GM12878 (cell line): Measurements from ENCODE around the gene PMF1. TPM values are rescaled to one million over a fixed set of nuclear protein-coding genes. Genes with fewer than 3 reads are reported as not detected.

Experiments used
- ATAC-seq: fragments of 200-7000 bp; cut with Tn5 transposase; 3 replicates; pipeline ENCODE4 v1.9.1; 2020; ENCODE audit warnings: mild to moderate bottlenecking, moderate library complexity
- BruUV-seq: library from RNA; stranded (reverse); fragments of 400-500 nt; replicated peaks from 2 replicates; lab custom pipeline; 2021; lab: Mats Ljungman, UMichigan
- CTCF ChIA-PET: fragments of 300-600 bp; sonication (Branson Sonifier 250); formaldehyde crosslinking; extraction: SDS; loops from one replicate; lab custom pipeline; 2021; ENCODE audit warnings: inconsistent platforms; lab: Yijun Ruan, JAX
- POLR2A ChIA-PET: fragments of 350-600 bp; formaldehyde crosslinking; extraction: SDS; loops from one replicate; lab custom pipeline; 2021; ENCODE audit warnings: inconsistent platforms; lab: Charles Lee
- RAD21 ChIA-PET: fragments of 300-600 bp; sonication (Branson Sonifier 250); formaldehyde crosslinking; loops from one replicate; lab custom pipeline; 2023; ENCODE audit warnings: antibody characterized with exemption; ENCODE audit not compliant: unreplicated experiment; lab: Charles Lee
- SMC1A ChIA-PET: fragments of 300-600 bp; sonication (Branson Sonifier 250); formaldehyde crosslinking; loops from one replicate; lab custom pipeline; 2023; ENCODE audit not compliant: unreplicated experiment, uncharacterized antibody; lab: Charles Lee
- DNase-seq: peaks from one replicate; pipeline ENCODE4 v3.0.0-alpha.2; 2011; ENCODE audit warnings: low read depth, low spot score
- FAIRE-seq: peaks from 3 replicates; lab custom pipeline; 2011; peaks lifted over from hg19 to GRCh38; lab: Jason Lieb, UNC
- H2AFZ ChIP-seq: 2 replicates; pipeline ENCODE4 v1.6.0; 2011; ENCODE audit warnings: low read depth, low read length, control low read depth; ENCODE audit not compliant: control insufficient read depth
- H3K27ac ChIP-seq: 2 replicates; pipeline ENCODE4 v1.5.1; 2011; ENCODE audit warnings: control low read depth; ENCODE audit not compliant: control insufficient read depth, insufficient read depth
- H3K27me3 ChIP-seq, 2 experiments: replicated peaks in 1 of 2; 2 replicates each; pipeline versions ENCODE4 v1.6.0 to v1.6.1; 2011; ENCODE audit warnings: low read length in 1 of 2; ENCODE audit not compliant: control insufficient read depth in 2 of 2, insufficient read depth in 2 of 2
- H3K36me3 ChIP-seq, 2 experiments: 2 replicates each; pipeline ENCODE4 v1.5.1; 2011; ENCODE audit warnings: low read length in 1 of 2; ENCODE audit not compliant: control insufficient read depth in 2 of 2, insufficient read depth in 2 of 2
- H3K4me1 ChIP-seq: 2 replicates; pipeline ENCODE4 v1.6.1; 2011; ENCODE audit warnings: mild to moderate bottlenecking, low read length, moderate library complexity, mixed read lengths; ENCODE audit not compliant: control insufficient read depth, insufficient read depth
- H3K4me2 ChIP-seq: 2 replicates; pipeline ENCODE4 v1.6.0; 2011; ENCODE audit warnings: control low read depth; ENCODE audit not compliant: control insufficient read depth, insufficient read depth
- H3K4me3 ChIP-seq: fragments of 200-600 bp; sonication (generic); 2 replicates; pipeline ENCODE4 v1.5.1; 2016
- H3K79me2 ChIP-seq: 2 replicates; pipeline ENCODE4 v1.6.0; 2011; ENCODE audit warnings: low read length; ENCODE audit not compliant: control insufficient read depth, insufficient read depth
- H3K9ac ChIP-seq: 2 replicates; pipeline ENCODE4 v1.8.0; 2011; ENCODE audit warnings: low read length, control low read depth, mixed read lengths; ENCODE audit not compliant: control insufficient read depth, insufficient read depth
- H3K9me3 ChIP-seq: replicated peaks from 3 replicates; pipeline ENCODE4 v1.5.1; 2011; ENCODE audit warnings: mild to moderate bottlenecking, low read length; ENCODE audit not compliant: control insufficient read depth, insufficient read depth
- H4K20me1 ChIP-seq: 2 replicates; pipeline ENCODE4 v1.6.0; 2011; ENCODE audit not compliant: control insufficient read depth, insufficient read depth
- ATF3 ChIP-seq: IDR thresholded peaks from 2 replicates; pipeline ENCODE4 v1.6.1; 2011; ENCODE audit warnings: low read depth, mild to moderate bottlenecking, low read length, moderate library complexity, borderline replicate concordance; ENCODE audit errors: extremely low read depth
- CBX5 ChIP-seq: sonication (generic); IDR thresholded peaks from 2 replicates; pipeline ENCODE4 v1.6.1; 2016; ENCODE audit warnings: low read depth, moderate library complexity, mild to moderate bottlenecking, inconsistent platforms
- CREB1 ChIP-seq: IDR thresholded peaks from 2 replicates; pipeline ENCODE4 v1.6.1; 2012; ENCODE audit warnings: low read depth, mild to moderate bottlenecking, inconsistent platforms
- KLF5 ChIP-seq: fragments of 450-650 bp; IDR thresholded peaks from 2 replicates; pipeline ENCODE4 v1.6.1; 2014; ENCODE audit warnings: mild to moderate bottlenecking; ENCODE audit not compliant: partially characterized antibody
- LARP7 ChIP-seq: fragments of 450-650 bp; IDR thresholded peaks from 2 replicates; pipeline ENCODE4 v1.6.1; 2017; ENCODE audit warnings: mild to moderate bottlenecking
- NR2C2 ChIP-seq: IDR thresholded peaks from 2 replicates; pipeline ENCODE4 v1.6.1; 2011; ENCODE audit warnings: borderline replicate concordance, low read depth; ENCODE audit not compliant: control insufficient read depth, insufficient read length
- POLR2AphosphoS5 ChIP-seq: IDR thresholded peaks from 2 replicates; pipeline ENCODE4 v1.6.1; 2011; ENCODE audit warnings: mild to moderate bottlenecking, low read length, inconsistent platforms
- SREBF1 ChIP-seq: IDR thresholded peaks from 2 replicates; pipeline ENCODE4 v1.6.1; 2012; ENCODE audit warnings: mild to moderate bottlenecking, low read length
- ZNF274 ChIP-seq: IDR thresholded peaks from one replicate; pipeline ENCODE4 v1.8.0; 2011; ENCODE audit not compliant: insufficient read length, insufficient read depth
- ZNF687 ChIP-seq: fragments of 450-650 bp; IDR thresholded peaks from 2 replicates; pipeline ENCODE4 v1.6.1; 2017; ENCODE audit warnings: mild to moderate bottlenecking, moderate library complexity
- WGBS: methylation state at CpG from one replicate; pipeline ENCODE4 v1.1.6; 2016; ENCODE audit warnings: low lambda C conversion rate; ENCODE audit not compliant: insufficient replicate concordance, insufficient coverage; ENCODE audit errors: missing lambda C conversion rate; 5-methylcytosine and 5-hydroxymethylcytosine counted together
- in situ Hi-C: fragments of 300-500 bp; cut with MboI; formaldehyde crosslinking; loops from 9 replicates; pipeline ENCODE4 v1.14.3; 2018; ENCODE audit warnings: mixed read lengths
- intact Hi-C: fragments of 100-400 bp; cut with micrococcal nuclease; formaldehyde crosslinking; loops from one replicate; pipeline ENCODE4 v1.14.2; 2022; ENCODE audit not compliant: unreplicated experiment
- polyA plus RNA-seq, 11 experiments: library from polyadenylated mRNA; depleted of rRNA in 4 of 11; unstranded in 6 of 11; stranded (reverse) in 5 of 11; fragments of >200 nt; fragmentation: Nextera tagmentation in 4 of 11; fragmentation: Illumina TruSeq in 1 of 11; extraction: Ambion mirVana in 4 of 11; extraction: Trizol in 1 of 11; gene quantifications; 1 replicate in 1 of 11; 2 replicates in 10 of 11; pipeline versions ENCODE4 v1.2.1 to v1.2.3, GENCODE V29; 2011 to 2016; ENCODE audit warnings: inconsistent platforms in 2 of 11, missing spikeins in 2 of 11, low read depth in 1 of 11
- total RNA-seq, 4 experiments: library from RNA; depleted of rRNA in 3 of 4; stranded (reverse); fragments of >200 nt in 3 of 4; fragmentation: Illumina TruSeq in 1 of 4; extraction: Trizol in 1 of 4; gene quantifications; 2 replicates each; pipeline versions ENCODE4 v1.2.1 to v1.2.3, GENCODE V29; 2013 to 2021

Gene PMF1
- total and polyA plus RNA-seq, 10 of the 15 experiments (the other 5 are each of a cell fraction or from before 2014, with no cell fraction given) = 6.7 to 105 (median 67.3) TPM

GRCh38 chr1:156283521-156283920, 70.7 kb downstream of the PMF1 start:
- ChIA-PET CTCF (interaction anchor here (1.0 to 7.1 kb wide), 19 partner anchors 10 to 400 kb away, joined by 3 to 58 read pairs (median 4); partner anchors contain the start of genes GLMP and UBQLN4), SMC1A (interaction anchor here (0.9 to 4.7 kb wide), 17 partner anchors 9 to 218 kb away, joined by 3 to 39 read pairs (median 4); partner anchors contain the start of genes CCT3, GLMP and TSACC), POLR2A (interaction anchor here (0.6 to 2.8 kb wide), 15 partner anchors 9 to 433 kb away, joined by 3 to 13 read pairs (median 4); partner anchors contain the start of genes CCT3, GLMP, NAXE and PMF1), RAD21 (interaction anchor here (0.7 to 2.3 kb wide), 11 partner anchors 10 to 174 kb away, joined by 3 to 16 read pairs (median 4); partner anchors contain the start of genes CCT3, GLMP, PMF1 and TSACC)
- peak overlapping the region; percentile 84 for H3K4me2 ChIP-seq
- H3K4me1 ChIP-seq = peaks cover 15% of the 10 kb centered on the region; the same call in 1 of the 2 replicates
- peak overlapping the region; percentile 98 for H2AFZ ChIP-seq
- no peaks in the 10 kb centered on the region for H3K27me3 ChIP-seq
- H3K27ac ChIP-seq = peak overlapping the region; percentile 86
- DNase-seq (no peak), ATAC-seq (no peak), FAIRE-seq (no peak)
- intact Hi-C loops (loop anchor here (10.0 kb wide), 1 partner anchor 189 kb away; no protein-coding TSS in a partner anchor), in situ Hi-C loops (no loop called here)
- H3K79me2 ChIP-seq = peaks cover 52% of the 10 kb centered on the region
- peak overlapping the region; percentile 89 for H3K9ac ChIP-seq
- no TSS peak for BruUV-seq
- H3K9me3 ChIP-seq = no peaks in the 10 kb centered on the region
- 0% methylated on average over 1 of the region's 1 CpG for WGBS
- H3K4me3 ChIP-seq = peak overlapping the region; percentile 92
- no peaks in the 10 kb centered on the region for H4K20me1 ChIP-seq
- peaks cover 0 to 15% of the 10 kb centered on the region in 2 experiments; a peak in 3 of 4 replicates for H3K36me3 ChIP-seq
- TF ChIP-seq LARP7 (no peak), SREBF1 (no peak), CREB1 (no peak), NR2C2 (no peak)

GRCh38 chr1:156284112-156284511, 71.3 kb downstream of the PMF1 start, which contains the start of gene TMEM79:
Gene TMEM79, plus strand, starts transcription at chr1:156284325. Its CDS starts 902 bp downstream, at chr1:156285227.
- Histone ChIP-seq H4K20me1 (no peaks in the 10 kb centered on the region), H3K9me3 (no peaks in the 10 kb centered on the region), H3K27me3 (no peaks in the 10 kb centered on the region), H3K36me3 (peaks cover 0 to 11% of the 10 kb centered on the region in 2 experiments; a peak in 3 of 4 replicates), H3K79me2 (peaks cover 46% of the 10 kb centered on the region), H3K4me2 (peak within 1 kb of the TSS; percentile 84), H3K4me3 (peak within 1 kb of the TSS; percentile 92), H3K27ac (peak within 1 kb of the TSS; percentile 86), H3K4me1 (peaks cover 15% of the 10 kb centered on the region; the same call in 1 of the 2 replicates), H2AFZ (peak within 1 kb of the TSS; percentile 98), H3K9ac (peak within 1 kb of the TSS; percentile 89)
- POLR2A ChIA-PET = interaction anchor here (0.6 to 2.5 kb wide), 10 partner anchors 9 to 434 kb away, joined by 3 to 12 read pairs (median 4); partner anchors contain the start of gene GLMP
- 90% methylated on average over 7 of the region's 7 CpGs for WGBS
- in situ Hi-C loops (no loop called here), intact Hi-C loops (loop anchor here (10.0 kb wide), 1 partner anchor 189 kb away; no protein-coding TSS in a partner anchor)
- RAD21 ChIA-PET = interaction anchor here (1.3 to 1.9 kb wide), 3 partner anchors 54 to 134 kb away, joined by 4 to 6 read pairs (median 5); partner anchors contain the start of genes CCT3, PMF1 and TSACC
- SMC1A ChIA-PET = interaction anchor here (0.9 to 1.7 kb wide), 4 partner anchors 9 to 166 kb away, joined by 3 to 10 read pairs (median 5); partner anchors contain the start of gene GLMP
- CTCF ChIA-PET = interaction anchor here (1.1 to 7.1 kb wide), 5 partner anchors 35 to 346 kb away, joined by 3 to 58 read pairs (median 3); partner anchors contain the start of gene UBQLN4
- no TSS peak for BruUV-seq
- FAIRE-seq (no peak), ATAC-seq (no peak), DNase-seq (no peak)
- TF ChIP-seq CBX5 (no peak), ZNF687 (no peak), ZNF274 (no peak), KLF5 (no peak), ATF3 (no peak), POLR2AphosphoS5 (no peak)
